Activated CD4-positive, alpha-beta T cell treated with anti-CD3 and anti-CD28 coated beads, Interleukin-2, amount 50 U/mL, for 24 hours (primary cell): Measurements from ENCODE around the gene ILDR2.

Experiments
- DNase-seq, 2 donors: peaks; one replicate each; pipeline ENCODE4 v3.0.0-alpha.2; 2020; ENCODE audit warnings: low read depth in 1 of 2, low spot score in 1 of 2

The ILDR2 gene

GRCh38 chr1:166975361-166976129 lies at the start of gene ILDR2:
ILDR2 (minus strand) TSS chr1:166975540; CDS start chr1:166975268, 272 bp downstream.
- peak; percentile 39 to 61 for DNase-seq

- DNase-seq, result no peak
Measured at GRCh38 chr1:167022384-167022783, 47.0 kb upstream of the ILDR2 start.

DNA sequence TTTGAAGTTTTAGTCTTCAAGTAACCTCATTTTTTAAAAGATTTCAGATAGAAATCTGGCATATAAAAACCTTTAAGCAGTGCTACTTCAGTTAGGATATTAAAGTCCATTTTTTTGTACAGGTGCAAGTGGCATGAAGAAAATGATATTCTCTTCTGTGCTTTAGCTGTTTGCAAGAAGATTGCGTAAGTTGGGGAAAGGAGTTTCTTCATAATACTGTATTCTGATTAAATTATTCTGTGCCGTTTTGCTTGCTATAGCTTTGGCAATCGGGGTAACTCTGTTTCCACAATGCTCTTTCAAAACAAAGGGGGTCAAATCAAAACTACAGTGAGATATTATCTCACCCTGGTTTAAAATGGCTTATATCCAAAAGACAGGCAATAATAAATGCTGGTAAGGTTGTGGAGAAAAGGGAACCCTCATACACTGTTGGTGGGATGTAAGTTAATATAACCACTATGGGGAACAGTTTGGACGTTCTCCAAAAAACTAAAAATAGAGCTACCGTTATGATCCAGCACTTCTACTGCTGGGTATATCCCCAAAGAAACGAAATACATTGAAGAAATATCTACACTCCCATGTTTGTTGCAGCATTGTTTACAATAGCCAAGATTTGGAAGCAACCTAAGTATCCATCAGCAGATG lies 40.9 kb upstream of the ILDR2 start:
- DNase-seq, result no peak

DNA sequence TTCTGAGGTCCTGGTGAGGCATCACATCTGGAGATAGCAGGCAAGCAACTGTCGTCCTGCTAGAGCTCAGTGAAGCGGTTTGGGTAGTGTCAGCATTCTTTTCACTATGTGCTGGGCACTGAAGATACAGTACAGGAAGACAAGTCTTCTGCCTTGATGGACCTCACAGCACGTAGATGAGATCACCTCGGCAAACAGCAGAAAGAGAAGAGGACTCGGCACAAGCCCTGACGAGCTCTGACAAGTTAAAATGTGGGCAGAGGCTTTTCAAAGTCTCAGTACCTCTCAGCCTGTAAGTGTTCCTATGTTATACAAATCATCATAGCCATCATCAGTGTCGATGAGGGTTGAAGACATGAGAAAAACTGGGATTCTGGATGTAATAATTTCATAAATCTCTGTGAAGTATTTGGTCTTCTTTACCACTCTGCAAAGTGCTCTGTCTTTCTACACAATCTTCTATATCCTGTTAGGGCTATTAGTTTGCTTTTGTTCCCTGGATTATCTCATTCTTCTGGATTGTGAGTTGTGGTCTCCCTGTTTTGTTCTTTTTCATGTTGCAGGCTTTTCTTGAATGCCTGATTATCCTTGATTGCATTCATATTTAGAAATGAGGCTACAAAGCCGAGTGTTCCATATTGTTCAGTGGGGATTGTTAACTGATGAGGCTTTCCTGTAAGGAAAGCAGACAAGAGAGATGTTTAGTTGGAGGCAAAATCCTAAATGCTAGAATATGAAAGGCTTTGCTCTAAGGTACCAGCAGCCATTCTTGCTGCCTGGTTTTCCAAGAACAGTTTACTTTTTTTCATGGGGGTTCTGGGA lies 38.0 kb upstream of the ILDR2 start:
- no peak for DNase-seq

DNA sequence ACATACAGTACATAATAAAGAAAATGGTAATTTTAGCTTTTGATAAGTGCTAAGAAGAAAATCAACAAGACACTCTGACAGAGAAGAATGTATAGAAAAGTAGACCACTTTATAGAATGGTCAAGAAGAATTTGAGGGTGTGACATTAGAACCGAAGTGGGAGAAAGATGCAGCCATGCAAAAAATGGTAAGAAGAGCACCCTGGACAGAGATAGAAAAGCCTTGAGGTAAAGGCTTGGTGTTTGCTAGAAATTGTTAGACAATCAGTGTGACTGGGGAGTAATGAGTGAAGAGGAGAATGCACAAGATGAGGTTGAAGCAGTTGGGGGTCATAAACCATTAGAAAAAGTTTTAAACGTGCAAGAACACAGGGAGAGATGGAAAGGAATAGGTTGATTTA lies 37.2 kb upstream of the ILDR2 start:
- no peak for DNase-seq

DNA sequence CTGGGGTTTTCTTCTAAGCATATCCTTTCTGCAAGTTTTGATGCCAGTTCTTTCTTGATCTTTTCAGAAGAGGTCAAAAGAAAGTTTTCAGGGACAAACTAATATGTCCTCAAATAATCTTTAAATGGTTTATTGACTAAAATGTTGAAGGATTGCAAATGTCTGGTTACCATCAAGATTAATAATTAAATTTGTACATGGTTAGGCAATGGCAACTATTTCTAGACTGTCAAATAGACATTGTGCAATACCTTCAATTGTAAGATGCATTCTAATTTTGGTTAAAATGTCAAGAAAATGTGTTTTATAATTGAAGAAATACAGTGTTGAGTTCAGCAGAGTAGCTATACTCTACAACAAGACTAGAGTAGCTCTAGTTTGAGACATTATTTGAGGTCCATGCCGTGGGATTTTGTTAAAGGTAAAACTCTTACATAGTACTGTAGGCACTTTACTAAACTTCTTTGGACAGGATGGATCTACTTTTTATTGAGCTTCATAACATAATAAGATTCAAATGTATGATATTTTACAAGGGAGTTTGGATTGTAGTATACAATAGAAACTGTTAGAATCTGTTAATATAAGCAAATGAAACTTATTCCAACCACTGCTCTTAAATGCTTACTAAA lies 36.3 kb upstream of the ILDR2 start:
- DNase-seq, result no peak

DNA sequence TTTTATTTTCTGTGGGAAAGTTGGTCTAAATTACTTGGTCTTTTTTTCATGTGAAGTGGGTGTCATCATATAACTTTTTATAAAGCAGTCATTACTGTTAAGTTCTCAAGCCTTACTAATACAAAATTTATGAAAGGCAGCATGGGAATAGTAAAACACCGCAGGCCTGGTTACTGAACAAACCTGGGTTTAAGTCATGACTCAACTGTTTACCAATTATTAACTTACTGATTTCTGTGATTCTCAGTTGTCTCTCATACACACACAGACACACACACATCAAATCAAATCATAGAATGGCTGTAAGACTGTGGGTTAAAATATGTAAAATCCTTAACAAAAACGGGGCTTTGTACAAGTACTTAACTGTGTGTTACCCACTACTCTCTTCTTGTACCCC lies 28.4 kb upstream of the ILDR2 start:
- DNase-seq, result no peak

DNA sequence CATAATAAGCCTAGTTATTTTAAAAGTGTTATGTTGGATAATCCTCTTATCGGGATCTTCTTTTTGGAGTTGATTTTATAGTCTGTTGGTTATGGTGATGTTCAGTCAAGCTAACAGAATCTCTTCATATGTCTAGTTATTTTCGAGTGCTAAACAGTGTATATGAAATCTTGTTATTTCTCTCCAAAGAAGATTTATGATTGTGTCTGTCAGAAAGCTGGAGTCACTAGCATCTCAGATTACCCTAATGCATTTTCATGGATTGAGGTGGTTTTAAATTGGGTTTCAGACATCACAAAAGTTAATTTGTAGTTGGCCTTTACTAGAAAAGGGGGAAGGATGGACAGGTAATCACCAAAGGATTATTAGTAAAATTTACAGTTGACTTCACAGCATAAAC lies 27.0 kb upstream of the ILDR2 start:
- no peak for DNase-seq

- DNase-seq, result no peak
Measured at GRCh38 chr1:167000546-167000945, 25.2 kb upstream of the ILDR2 start.

- DNase-seq, result no peak
Measured at GRCh38 chr1:166999500-167000055, 24.2 kb upstream of the ILDR2 start.

DNA sequence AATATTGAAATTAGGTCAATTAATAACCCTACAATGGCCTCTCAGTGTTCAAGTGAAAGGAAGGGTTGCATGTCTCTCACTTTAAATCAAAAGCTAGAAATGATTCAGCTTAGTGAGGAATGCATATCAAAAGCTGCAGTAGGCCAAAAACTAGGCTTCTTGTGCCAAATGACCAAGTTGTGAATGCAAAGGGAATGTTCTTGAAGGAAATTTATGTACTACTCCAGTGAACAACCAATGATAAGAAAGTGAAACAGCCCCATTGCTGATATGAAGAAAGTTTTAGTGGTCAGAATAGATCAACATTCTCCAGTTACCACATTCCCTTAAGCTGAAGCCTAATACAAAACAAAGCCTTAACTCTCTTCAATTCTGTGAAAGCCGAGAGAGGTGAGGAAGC lies 23.7 kb upstream of the ILDR2 start:
- no peak for DNase-seq

DNA sequence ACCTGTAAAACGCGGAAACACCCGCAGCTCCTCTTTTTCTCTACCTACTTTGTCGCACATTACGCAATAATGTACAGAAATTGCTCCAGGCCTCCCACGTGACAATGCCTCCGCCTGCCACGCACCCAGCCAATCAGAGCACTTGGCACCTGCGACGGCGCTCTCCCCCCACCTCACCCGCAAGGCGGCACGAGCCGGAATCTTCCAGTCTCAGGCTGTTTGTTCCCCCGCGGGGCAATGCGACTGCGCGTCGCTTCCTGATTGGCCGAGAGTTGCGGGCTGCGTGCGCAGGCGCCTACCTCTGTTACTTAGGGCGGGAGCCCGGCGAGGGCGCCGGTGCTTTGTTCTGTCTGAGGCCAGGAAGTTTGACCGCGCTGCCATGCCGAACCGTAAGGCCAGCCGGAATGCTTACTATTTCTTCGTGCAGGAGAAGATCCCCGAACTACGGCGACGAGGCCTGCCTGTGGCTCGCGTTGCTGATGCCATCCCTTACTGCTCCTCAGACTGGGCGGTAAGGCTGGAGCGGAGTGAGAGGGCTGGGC lies 13.7 kb upstream of the ILDR2 start, which contains the start of gene MAEL:
Gene MAEL, plus strand, starts transcription at position 307 of the 542 bp plus-strand sequence. Its CDS starts 73 bp downstream, at position 380.
- DNase-seq, result no peak

- no peak for DNase-seq
Measured at GRCh38 chr1:166981589-166981988, 6.2 kb upstream of the ILDR2 start.

- DNase-seq, result no peak
Measured at GRCh38 chr1:166980818-166981217, 5.5 kb upstream of the ILDR2 start.

DNA sequence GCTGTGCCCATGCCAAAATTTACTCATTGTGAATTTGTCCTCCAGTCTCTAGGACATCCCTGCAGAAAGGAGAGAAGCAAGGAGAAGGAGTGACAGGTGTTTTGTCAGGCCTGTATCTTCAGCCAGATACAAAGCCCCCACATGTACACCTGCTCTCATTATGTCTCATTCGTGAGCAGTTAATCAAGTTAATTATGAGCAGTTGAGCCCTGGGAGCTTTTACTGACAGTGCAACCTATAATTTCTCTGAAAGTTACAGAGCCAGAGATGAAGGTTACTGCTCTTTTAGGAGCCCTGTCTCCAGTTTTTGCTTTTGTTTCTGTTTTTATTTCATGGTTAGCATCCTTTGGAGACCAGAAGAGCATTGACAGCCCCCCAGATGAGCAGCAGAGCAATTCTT lies 5.0 kb upstream of the ILDR2 start:
- no peak for DNase-seq

GRCh38 chr1:166978821-166979220 lies 3.5 kb upstream of the ILDR2 start:
- no peak for DNase-seq

DNA sequence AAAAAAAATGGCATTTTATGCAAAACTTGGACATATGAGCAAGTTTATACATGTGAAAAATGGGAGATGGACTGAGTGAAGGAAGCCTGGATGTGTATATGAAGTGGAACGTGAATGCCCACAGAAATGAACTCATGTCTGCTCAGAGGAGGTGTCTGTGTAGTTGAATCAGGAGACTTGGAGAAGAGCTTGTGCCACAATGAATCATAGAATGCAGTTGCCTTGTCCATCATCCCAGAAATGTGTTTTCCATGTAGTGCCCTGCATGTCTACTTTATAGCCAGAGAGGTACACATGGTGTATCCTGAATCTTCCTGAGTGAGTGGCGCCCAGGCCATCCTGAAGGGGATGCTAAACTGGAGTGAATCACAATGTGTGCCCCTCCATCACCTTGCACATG lies 2.6 kb upstream of the ILDR2 start:
- no peak for DNase-seq

GRCh38 chr1:166974647-166975345 lies 544 bp downstream of the ILDR2 start:
- DNase-seq, result peak; percentile 29 to 30

GRCh38 chr1:166972826-166973225 lies 2.5 kb downstream of the ILDR2 start:
- no peak for DNase-seq

GRCh38 chr1:166972193-166972592 lies 3.1 kb downstream of the ILDR2 start:
- no peak for DNase-seq
